GM18867 (cell line): ENCODE measurements around the gene LTBP4.
"Not testable (repeated sequence)": the region's sequence is repeated elsewhere in the genome, so short reads cannot be mapped to it uniquely, and the experiment has no call there.

Experiments
- ATAC-seq: cut with Tn5 transposase; IDR thresholded peaks from one replicate; pipeline ENCODE4 v1.9.1; 2021; ENCODE audit warnings: mild to moderate bottlenecking, moderate library complexity; ENCODE audit not compliant: unreplicated experiment

The LTBP4 gene

DNA sequence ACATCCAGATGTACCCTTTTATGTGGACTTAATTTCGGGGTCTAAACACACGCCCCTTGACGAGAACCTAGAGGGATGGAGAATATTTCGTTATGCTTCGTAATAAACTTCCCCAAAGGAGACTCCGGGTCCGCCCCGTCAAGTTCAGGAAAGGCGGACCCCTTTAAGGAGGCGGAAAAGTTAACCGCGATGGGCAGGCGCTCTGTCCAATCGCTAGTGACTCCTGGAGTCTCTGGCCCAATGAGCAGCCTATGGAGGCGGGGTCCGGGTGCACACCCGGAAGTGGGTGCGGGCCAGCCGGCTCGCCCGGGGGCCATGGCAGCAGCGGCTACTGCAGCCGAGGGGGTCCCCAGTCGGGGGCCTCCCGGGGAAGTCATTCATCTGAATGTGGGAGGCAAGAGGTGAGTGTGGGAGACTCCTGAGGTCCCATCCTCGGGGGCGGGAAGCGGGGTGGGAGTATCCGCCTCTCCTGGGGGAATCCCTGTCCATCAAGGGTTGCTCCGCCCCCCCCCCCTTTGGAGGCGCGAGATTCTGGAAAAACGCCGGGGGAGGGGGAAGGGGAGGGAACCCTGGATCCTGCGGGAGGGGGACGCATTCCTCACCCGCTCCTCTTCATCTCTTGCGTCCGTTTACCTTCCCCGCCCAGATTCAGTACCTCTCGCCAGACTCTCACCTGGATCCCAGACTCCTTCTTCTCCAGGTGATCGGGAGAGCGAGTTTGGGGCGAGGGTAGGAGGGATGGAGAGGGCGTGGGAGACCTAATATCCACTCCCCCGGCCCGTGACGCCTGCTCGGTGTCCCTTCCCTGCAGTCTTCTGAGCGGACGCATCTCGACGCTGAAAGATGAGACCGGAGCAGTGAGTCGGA, 24.4 kb upstream of the LTBP4 start, which contains the start of gene SHKBP1:
Gene SHKBP1 (plus strand): TSS at position 289 of the 867 bp plus-strand sequence. CDS start 27 bp downstream, at position 316.
- ATAC-seq = peak; percentile 92

GRCh38 chr19:40578442-40578908, 22.7 kb upstream of the LTBP4 start:
- ATAC-seq = no peak

GRCh38 chr19:40580619-40581018, 20.6 kb upstream of the LTBP4 start:
- no peak for ATAC-seq

GRCh38 chr19:40581531-40581930, 19.6 kb upstream of the LTBP4 start:
- ATAC-seq = no peak

GRCh38 chr19:40582467-40582866, 18.7 kb upstream of the LTBP4 start:
- ATAC-seq = no peak

GRCh38 chr19:40583283-40583682, 17.9 kb upstream of the LTBP4 start:
- no peak for ATAC-seq

GRCh38 chr19:40584007-40584406, 17.2 kb upstream of the LTBP4 start:
- ATAC-seq = no peak

GRCh38 chr19:40585241-40585981, 15.8 kb upstream of the LTBP4 start:
- ATAC-seq = no peak

DNA sequence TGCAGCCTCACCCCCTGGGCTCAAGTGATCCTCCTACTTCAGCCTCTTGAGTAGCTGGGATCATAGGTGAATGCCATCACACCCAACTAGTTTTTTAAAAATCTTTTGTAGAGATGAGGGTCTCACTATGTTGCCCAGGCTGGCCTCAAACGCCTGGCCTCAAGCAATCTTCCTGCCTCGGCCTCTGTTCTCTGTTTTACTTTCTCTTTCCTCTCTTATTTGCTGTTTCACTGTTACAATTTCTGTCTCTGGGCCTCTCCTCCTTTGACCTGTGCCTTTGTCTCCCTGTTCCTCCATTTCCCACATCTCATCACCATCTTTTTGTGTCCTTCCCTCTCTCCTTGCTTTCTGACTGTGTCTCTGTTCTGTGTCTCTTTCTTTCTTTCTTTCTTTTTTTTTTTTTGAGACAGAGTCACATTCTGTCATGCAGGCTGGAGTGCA, 15.2 kb upstream of the LTBP4 start:
- no peak for ATAC-seq

DNA sequence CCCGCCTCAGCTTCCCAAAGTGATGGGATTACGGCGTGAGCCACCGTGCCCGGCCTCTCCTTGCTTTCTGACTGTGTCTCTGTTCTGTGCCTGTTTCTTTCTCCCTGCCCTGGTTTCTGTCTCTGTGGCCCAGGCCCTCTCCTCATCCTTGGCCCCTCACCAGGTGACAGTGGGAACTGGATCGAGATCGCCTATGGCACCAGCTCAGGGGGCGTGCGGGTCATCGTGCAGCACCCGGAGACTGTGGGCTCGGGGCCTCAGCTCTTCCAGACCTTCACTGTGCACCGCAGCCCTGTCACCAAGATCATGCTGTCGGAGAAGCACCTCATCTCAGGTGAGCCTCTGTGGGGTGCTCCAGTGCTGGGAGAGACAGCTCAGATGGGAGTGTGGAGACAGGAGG, 14.6 kb upstream of the LTBP4 start:
- ATAC-seq = no peak

DNA sequence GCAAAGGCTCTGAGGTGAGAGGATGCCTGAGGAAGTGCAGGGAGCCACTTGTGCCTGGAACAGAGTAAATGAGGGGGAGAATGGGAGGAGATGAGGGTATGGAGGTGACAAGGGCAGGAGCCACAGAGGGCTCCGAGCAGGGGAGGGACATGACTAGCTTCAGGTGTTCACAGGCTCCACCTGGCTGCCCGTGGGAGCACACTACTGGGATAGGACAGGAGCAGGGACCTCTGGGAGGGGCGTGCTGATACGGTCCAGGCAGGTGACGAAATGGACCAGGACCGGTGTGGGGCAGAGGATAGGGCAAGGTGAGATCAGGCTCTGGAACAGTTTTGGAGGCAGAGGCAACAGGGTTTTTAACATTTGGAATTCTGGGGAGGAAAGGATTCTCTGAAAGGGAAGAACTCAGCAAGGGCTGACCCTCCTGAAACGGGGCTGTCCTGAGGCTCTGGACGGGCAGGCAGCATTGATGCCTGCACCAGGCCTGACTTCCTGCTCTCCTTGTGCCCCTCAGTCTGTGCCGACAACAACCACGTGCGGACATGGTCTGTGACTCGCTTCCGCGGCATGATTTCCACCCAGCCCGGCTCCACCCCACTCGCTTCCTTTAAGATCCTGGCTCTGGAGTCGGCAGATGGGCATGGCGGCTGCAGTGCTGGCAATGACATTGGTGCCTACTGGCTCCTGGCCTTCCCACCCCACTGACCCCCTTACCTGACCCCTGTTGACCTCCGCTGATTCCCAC, 12.9 kb upstream of the LTBP4 start:
- ATAC-seq = no peak

- ATAC-seq = no peak
Measured at GRCh38 chr19:40588926-40589569, 12.1 kb upstream of the LTBP4 start.

DNA sequence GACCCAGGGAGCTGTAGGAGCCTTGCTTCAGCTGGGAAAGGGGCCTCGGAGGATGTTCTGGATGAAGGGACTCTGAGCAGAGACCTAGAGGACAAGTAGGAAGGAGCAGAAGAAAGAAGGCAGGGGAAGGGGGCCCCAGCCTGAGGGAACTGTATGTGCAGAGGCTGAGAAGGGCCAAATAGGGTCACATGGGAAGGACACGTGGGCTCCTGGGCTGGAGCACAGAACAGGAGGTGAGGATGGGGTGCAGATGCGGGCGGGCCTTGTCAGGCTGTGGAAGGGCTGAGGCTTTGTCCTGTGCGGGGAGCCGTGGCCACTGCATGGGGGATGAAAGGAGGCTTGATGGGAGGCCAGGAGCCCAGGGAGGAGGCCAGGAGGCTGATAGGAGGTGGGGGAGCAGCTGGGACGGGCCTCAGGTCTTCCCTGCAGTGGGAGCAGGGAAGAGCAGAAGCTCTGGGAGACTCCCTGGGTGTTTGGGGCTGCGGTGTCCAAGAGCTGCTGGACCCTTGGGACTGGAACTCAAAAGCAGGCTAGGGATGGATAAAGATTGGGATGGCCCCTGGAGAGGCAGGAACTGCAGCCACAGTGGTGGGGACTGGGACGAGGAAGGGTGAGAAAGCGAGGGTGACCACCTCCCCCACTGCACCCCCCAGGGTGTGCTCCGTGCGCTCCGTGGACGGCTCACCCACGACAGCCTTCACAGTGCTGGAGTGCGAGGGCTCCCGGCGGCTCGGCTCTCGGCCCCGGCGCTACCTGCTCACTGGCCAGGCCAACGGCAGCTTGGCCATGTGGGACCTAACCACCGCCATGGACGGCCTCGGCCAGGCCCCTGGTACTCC, 11.4 kb upstream of the LTBP4 start:
- ATAC-seq = no peak

- no peak for ATAC-seq
Measured at GRCh38 chr19:40590464-40591265, 10.5 kb upstream of the LTBP4 start.

DNA sequence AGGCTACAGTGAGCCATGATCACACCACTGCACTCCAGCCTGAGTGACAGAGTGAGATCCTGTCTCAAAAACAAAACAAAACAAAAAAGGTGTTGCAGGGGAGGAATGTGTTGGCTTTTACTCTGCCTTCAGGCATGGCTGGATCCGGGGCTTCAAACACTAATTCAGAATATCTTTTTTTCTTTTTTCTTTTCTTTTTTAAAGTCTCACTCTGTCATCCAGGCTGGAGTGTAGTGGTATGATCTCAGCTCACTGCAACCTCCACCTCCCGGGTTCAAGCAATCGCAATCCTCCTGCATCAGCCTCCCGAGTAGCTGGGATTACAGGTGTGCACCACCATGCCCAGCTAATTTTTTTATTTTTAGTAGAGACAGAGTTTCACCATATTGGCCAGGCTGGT, 9.4 kb upstream of the LTBP4 start:
- ATAC-seq = not testable (repeated sequence)

GRCh38 chr19:40592170-40592569, 9.0 kb upstream of the LTBP4 start:
- ATAC-seq = no peak

GRCh38 chr19:40594255-40594654, 6.9 kb upstream of the LTBP4 start:
- ATAC-seq = no peak

DNA sequence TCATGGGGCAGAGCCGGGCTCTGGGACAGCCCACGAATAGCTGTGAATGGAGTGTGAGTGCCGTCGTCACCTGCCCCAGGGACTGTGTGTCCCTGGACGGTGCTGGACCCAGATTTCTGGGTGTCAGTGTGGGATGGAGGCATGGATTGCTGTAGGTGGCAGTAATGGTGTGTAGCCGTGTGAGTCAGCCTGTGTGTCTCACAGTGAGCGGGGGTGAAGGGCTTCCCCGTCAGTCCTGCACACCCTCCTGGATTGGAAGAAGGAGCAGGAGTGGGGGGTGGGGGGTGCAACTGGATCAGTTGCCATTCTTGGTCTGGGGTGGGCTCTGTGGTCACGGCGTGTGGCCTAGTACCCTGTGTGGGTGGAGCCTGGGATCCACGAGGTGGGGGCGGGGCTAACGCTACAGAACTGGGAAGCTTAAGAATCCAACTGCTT, 6.5 kb upstream of the LTBP4 start:
- ATAC-seq = no peak
